GM15510 (cell line): ENCODE measurements around the gene TSPO.

Source experiments
- POLR2A ChIP-seq: IDR thresholded peaks from 3 replicates; pipeline ENCODE4 v1.6.1; 2011; ENCODE audit warnings: borderline replicate concordance; ENCODE audit not compliant: insufficient read length; ENCODE audit errors: extremely low read depth

Gene TSPO

GRCh38 chr22:43199541-43199940 lies 48.2 kb downstream of the TSPO start:
- no peak for TF ChIP-seq POLR2A

GRCh38 chr22:43200031-43200430 lies 48.7 kb downstream of the TSPO start:
- TF ChIP-seq POLR2A, result no peak

GRCh38 chr22:43200555-43200954 lies 49.2 kb downstream of the TSPO start:
- no peak for TF ChIP-seq POLR2A

- TF ChIP-seq POLR2A, result no peak
These were observed 50.3 kb downstream of the TSPO start for GRCh38 chr22:43201486-43202219.

- TF ChIP-seq POLR2A, result no peak
These were observed 51.0 kb downstream of the TSPO start for GRCh38 chr22:43202326-43202725.

- TF ChIP-seq POLR2A, result no peak
These were observed 51.5 kb downstream of the TSPO start for GRCh38 chr22:43202756-43203410.

GRCh38 chr22:43203471-43203981 lies 52.2 kb downstream of the TSPO start:
- no peak for TF ChIP-seq POLR2A

- no peak for TF ChIP-seq POLR2A
These were observed 53.9 kb downstream of the TSPO start for GRCh38 chr22:43205261-43205691.

GRCh38 chr22:43205748-43206508 lies 54.6 kb downstream of the TSPO start:
- no peak for TF ChIP-seq POLR2A

GRCh38 chr22:43206509-43207161 lies 55.3 kb downstream of the TSPO start:
- TF ChIP-seq POLR2A, result no peak

- TF ChIP-seq POLR2A, result no peak
These were observed 56.0 kb downstream of the TSPO start for GRCh38 chr22:43207386-43207785.

GRCh38 chr22:43207849-43208702 lies 56.7 kb downstream of the TSPO start:
- no peak for TF ChIP-seq POLR2A

- TF ChIP-seq POLR2A, result no peak
These were observed 57.6 kb downstream of the TSPO start for GRCh38 chr22:43208703-43209522.

- TF ChIP-seq POLR2A, result no peak
These were observed 58.1 kb downstream of the TSPO start for GRCh38 chr22:43209523-43209890.

GRCh38 chr22:43209971-43210370 lies 58.6 kb downstream of the TSPO start:
- TF ChIP-seq POLR2A, result no peak
